Psoas muscle (tissue), 8 donors: ENCODE measurements around the gene CAMK1D. TPM values are rescaled to one million over a fixed set of nuclear protein-coding genes. Genes with fewer than 3 reads are reported as not detected.

Experiments used
- ATAC-seq, 4 donors: fragments of 200-7000 bp; cut with Tn5 transposase; one replicate each; pipeline ENCODE4 v1.9.1; 2020; ENCODE audit warnings: moderate library complexity in 3 of 4, mild to moderate bottlenecking in 2 of 4
- DNase-seq, 2 donors: peaks; one replicate each; pipeline ENCODE4 v3.0.0-alpha.2; 2020
- H3K27ac ChIP-seq: fragments of 200-600 bp; one replicate; pipeline ENCODE4 v1.8.0; 2022
- H3K27me3 ChIP-seq, 3 donors: fragments of 200-600 bp in 1 of 3; one replicate each; pipeline versions ENCODE4 v1.6.1 to v1.8.0; 2013 to 2022; ENCODE audit warnings: low read length in 2 of 3, mild to moderate bottlenecking in 2 of 3, moderate library complexity in 1 of 3; ENCODE audit not compliant: insufficient read depth in 3 of 3
- H3K36me3 ChIP-seq, 2 donors: fragments of 200-600 bp in 1 of 2; one replicate each; pipeline versions ENCODE4 v1.6.1 to v1.8.0; 2013 to 2022; ENCODE audit warnings: low read depth in 1 of 2, mild to moderate bottlenecking in 1 of 2, moderate library complexity in 1 of 2; ENCODE audit not compliant: insufficient read depth in 1 of 2
- H3K4me1 ChIP-seq: fragments of 200-600 bp; one replicate; pipeline ENCODE4 v1.8.0; 2022
- H3K4me3 ChIP-seq: fragments of 200-600 bp; one replicate; pipeline ENCODE4 v1.8.0; 2022; ENCODE audit warnings: mild to moderate bottlenecking
- H3K9me3 ChIP-seq: fragments of 200-600 bp; one replicate; pipeline ENCODE4 v1.8.0; 2022
- CTCF ChIP-seq: fragments of 200-600 bp; IDR thresholded peaks from one replicate; pipeline ENCODE4 v1.8.0; 2022; ENCODE audit warnings: antibody characterized with exemption
- WGBS, 3 donors: extraction: QIAGEN DNeasy Blood & Tissue Kit; methylation state at CpG; one replicate each; pipeline versions ENCODE4 v1.1.6 to v1.1.7; 2013; 5-methylcytosine and 5-hydroxymethylcytosine counted together
- intact Hi-C, 2 donors: fragments of 100-400 bp; cut with DNase I; formaldehyde crosslinking; loops; one replicate each; pipeline versions ENCODE4 v1.11.0 to v1.14.2; 2022
- polyA plus RNA-seq, 3 donors: library from polyadenylated mRNA; stranded (reverse); fragments of 200-250 nt; gene quantifications; one replicate each; pipeline ENCODE4 v1.2.3, GENCODE V29; 2013
- total RNA-seq, 4 donors: library from RNA; stranded (reverse); fragmentation: NEBNext Ultra II Directional in 2 of 4; extraction: Animal tissue kit (Norgen Biotek cat#: 25700) in 2 of 4; gene quantifications; one replicate each; pipeline versions ENCODE4 v1.2.1 to v1.2.4, GENCODE V29; 2021 to 2023
- donor health status: healthy with polysubstance abuse.
- donor health status: DM: no; HTN: no; CAD: no; lungs with moderate emphysema.
- donor health status: Bipolar disorder and iron deficiency.
- donor health status: healthy.
- donor health status: DM: yes; HTN: yes; CAD: no.
- donor health status: DM: no; HTN: no; CAD: no.
- donor health status: DM: no; HTN: no; CAD: no.
- donor health status: DM: yes; HTN: yes; CAD: no.

Gene CAMK1D
- total and polyA plus RNA-seq, 7 donors = 0.39 to 1.8 (median 0.53) TPM

DNA sequence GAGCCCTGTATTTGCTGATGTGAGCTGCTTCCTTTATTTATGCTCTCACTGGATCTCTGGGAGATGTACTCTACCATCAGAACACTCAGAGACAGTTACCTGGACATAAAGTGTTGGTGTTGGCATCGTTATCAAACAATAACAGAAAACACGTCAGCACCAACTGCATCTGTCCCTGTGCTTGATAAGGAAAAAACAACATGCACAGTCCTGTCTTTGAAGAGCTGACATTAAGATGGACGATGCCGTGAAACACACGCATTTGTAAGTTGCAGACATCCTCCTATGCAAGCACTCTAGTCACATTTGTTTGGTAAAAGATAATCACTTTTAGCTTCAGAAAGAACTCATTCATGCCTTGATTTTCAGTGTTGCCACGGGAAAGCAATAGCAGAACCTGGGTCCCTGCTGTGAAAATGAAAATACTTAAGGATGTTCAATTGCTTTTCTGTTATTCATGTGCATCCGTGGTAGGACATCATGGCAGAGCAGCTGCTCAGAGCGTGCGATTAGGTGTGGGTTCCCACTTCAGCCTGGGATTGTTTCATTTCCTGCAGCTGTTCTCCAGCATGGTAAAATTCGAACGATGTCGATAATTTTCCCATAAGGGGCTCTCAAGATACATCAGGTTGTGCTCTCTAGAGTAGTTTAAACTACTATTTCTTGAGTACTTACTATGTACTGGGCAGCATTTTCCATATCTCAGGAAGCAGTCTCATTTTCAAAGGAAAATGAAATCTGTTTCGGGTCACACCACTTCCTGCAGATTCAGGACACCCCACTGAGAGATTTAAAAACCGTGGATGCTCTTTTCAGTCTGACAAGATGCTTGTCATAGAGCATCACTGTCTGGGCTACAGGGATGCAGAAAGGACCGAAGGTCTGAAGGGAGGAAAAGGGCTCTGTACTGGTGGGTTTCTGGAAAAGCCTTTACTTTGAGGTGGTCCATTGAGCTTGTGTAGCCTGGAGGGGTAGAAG is 248.7 kb downstream of the CAMK1D start:
- H3K9me3 ChIP-seq = no peaks in the 10 kb centered on the region
- H3K36me3 ChIP-seq = no peaks in the 10 kb centered on the region
- intact Hi-C loops = no loop called here
- H3K4me1 ChIP-seq = no peaks in the 10 kb centered on the region
- DNase-seq = no peak
- no peak for ATAC-seq
- TF ChIP-seq CTCF = no peak
- H3K27ac ChIP-seq = no peak overlapping the region
- H3K4me3 ChIP-seq = no peak overlapping the region
- WGBS, 3 donors = 49 to 61% (median 54%) methylated on average over 15 of the region's 15 CpGs
- no peaks in the 10 kb centered on the region for H3K27me3 ChIP-seq

GRCh38 chr10:12600652-12601051 is 251.3 kb downstream of the CAMK1D start:
- no peaks in the 10 kb centered on the region for H3K36me3 ChIP-seq
- H3K27me3 ChIP-seq = no peaks in the 10 kb centered on the region
- no peaks in the 10 kb centered on the region for H3K9me3 ChIP-seq
- no peak for ATAC-seq
- TF ChIP-seq CTCF = no peak
- 80 to 83% (median 82%) methylated on average over 4 of the region's 4 CpGs for WGBS, 3 donors
- no peak overlapping the region for H3K27ac ChIP-seq
- no peak overlapping the region for H3K4me3 ChIP-seq
- DNase-seq = no peak
- intact Hi-C loops = no loop called here
- H3K4me1 ChIP-seq = no peaks in the 10 kb centered on the region

- DNase-seq (no peak), ATAC-seq (no peak)
- H3K9me3 ChIP-seq = no peaks in the 10 kb centered on the region
- no peaks in the 10 kb centered on the region for H3K27me3 ChIP-seq
- WGBS, 3 donors = 80 to 88% (median 87%) methylated on average over 7 of the region's 7 CpGs
- H3K4me1 ChIP-seq = no peaks in the 10 kb centered on the region
- no peak overlapping the region for H3K4me3 ChIP-seq
- TF ChIP-seq CTCF = no peak
- H3K36me3 ChIP-seq = no peaks in the 10 kb centered on the region
- intact Hi-C loops = no loop called here
- no peak overlapping the region for H3K27ac ChIP-seq
These were observed 253.2 kb downstream of the CAMK1D start for GRCh38 chr10:12602521-12602920.

DNA sequence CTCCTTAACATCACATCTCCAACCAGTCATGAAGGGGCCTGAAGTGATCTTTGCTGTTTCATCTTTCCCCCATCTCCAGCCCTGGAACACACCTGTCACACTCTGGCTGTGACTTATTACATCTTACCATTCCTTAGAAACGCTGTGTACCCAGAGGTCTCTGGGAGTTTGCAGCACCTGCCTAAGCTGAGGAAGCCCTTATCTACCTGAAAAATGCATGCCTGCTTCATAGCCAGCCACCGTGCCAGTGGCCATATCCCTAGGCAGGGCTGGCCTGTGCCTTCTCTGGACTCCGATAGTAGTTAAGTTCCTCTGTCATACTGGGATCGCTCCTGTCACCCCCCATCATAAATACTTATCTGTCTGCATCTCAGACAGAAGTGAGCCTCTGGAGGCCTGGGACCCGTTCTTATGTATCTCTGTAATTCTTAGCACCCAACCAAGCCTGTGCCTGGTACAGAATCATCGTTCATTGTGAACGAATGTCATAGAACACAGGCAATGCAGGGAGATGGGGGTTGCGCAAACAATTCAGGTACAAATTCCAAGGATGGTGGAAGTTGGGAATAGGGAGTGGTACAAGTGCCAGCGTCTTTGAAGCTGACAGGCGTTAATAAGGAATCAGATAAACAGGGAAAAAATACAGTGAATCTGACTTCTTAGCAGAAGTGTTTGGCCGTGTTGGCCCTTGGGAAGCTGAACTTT is 254.6 kb downstream of the CAMK1D start:
- no peak for DNase-seq
- no peak overlapping the region for H3K4me3 ChIP-seq
- no peaks in the 10 kb centered on the region for H3K9me3 ChIP-seq
- ATAC-seq = no peak
- intact Hi-C loops = no loop called here
- H3K4me1 ChIP-seq = no peaks in the 10 kb centered on the region
- H3K36me3 ChIP-seq = no peaks in the 10 kb centered on the region
- H3K27ac ChIP-seq = no peak overlapping the region
- no peak for TF ChIP-seq CTCF
- WGBS, 3 donors = 89 to 93% (median 92%) methylated on average over 11 of the region's 11 CpGs
- H3K27me3 ChIP-seq = no peaks in the 10 kb centered on the region
